Activated CD4-positive, alpha-beta T cell treated with anti-CD3 and anti-CD28 coated beads for 36 hours (primary cell): Measurements from ENCODE around the gene MED17. TPM values are rescaled to one million over a fixed set of nuclear protein-coding genes. Genes with fewer than 3 reads are reported as not detected.
"Not testable (repeated sequence)": the region's sequence is repeated elsewhere in the genome, so short reads cannot be mapped to it uniquely, and the experiment has no call there.

Experiments used
- ATAC-seq: fragments of 200-7000 bp; cut with Tn5 transposase; one replicate; pipeline ENCODE4 v1.10.0; 2021; ENCODE audit warnings: mild to moderate bottlenecking, moderate library complexity
- CTCF ChIA-PET: fragments of 350-600 bp; sonication (Branson Sonifier 250); formaldehyde crosslinking; loops from one replicate; lab custom pipeline; 2021; ENCODE audit warnings: antibody characterized with exemption; lab: Charles Lee
- POLR2A ChIA-PET: fragments of 350-600 bp; sonication (Branson Sonifier 250); formaldehyde crosslinking; loops from one replicate; lab custom pipeline; 2021; ENCODE audit warnings: antibody characterized with exemption, inconsistent platforms; lab: Charles Lee
- DNase-seq: peaks from one replicate; pipeline ENCODE4 v3.0.0-alpha.2; 2020
- H3K27ac Mint-ChIP-seq: one replicate; pipeline ENCODE4 v1.8.0; 2021; ENCODE audit warnings: mixed read lengths
- H3K27me3 Mint-ChIP-seq: one replicate; pipeline ENCODE4 v1.8.0; 2021; ENCODE audit warnings: mixed read lengths
- H3K36me3 Mint-ChIP-seq: one replicate; pipeline ENCODE4 v1.8.0; 2021; ENCODE audit warnings: low read depth, mixed read lengths
- H3K4me1 Mint-ChIP-seq: one replicate; pipeline ENCODE4 v1.8.0; 2021; ENCODE audit warnings: mixed read lengths
- H3K4me3 Mint-ChIP-seq: one replicate; pipeline ENCODE4 v1.8.0; 2021; ENCODE audit warnings: mild to moderate bottlenecking, moderate library complexity, mixed read lengths
- H3K9me3 Mint-ChIP-seq: one replicate; pipeline ENCODE4 v1.8.0; 2021; ENCODE audit warnings: low read depth, mixed read lengths
- intact Hi-C, 2 experiments: fragments of 100-400 bp; cut with DNase I in 1 of 2; cut with micrococcal nuclease in 1 of 2; formaldehyde crosslinking; loops; one replicate each; pipeline versions ENCODE4 v1.14.2 to v1.15.1; 2022 to 2024; cut with DNase I, micrococcal nuclease
- total RNA-seq, 2 experiments: library from RNA; stranded (reverse); gene quantifications; one replicate each; pipeline ENCODE4 v1.2.3, GENCODE V29; 2021

Gene MED17
- total RNA-seq, 2 experiments from 2014 or later = 28.6 to 29.9 TPM

GRCh38 chr11:93757924-93758865 is 25.9 kb upstream of the MED17 start:
- Mint-ChIP-seq H3K4me1 (no peaks in the 10 kb centered on the region), H3K4me3 (no peak overlapping the region), H3K36me3 (peaks cover 32% of the 10 kb centered on the region), H3K27me3 (no peaks in the 10 kb centered on the region), H3K27ac (no peak overlapping the region), H3K9me3 (no peaks in the 10 kb centered on the region)
- intact Hi-C loops = no loop called here
- CTCF ChIA-PET = no interaction called here
- ATAC-seq = no peak
- POLR2A ChIA-PET = no interaction called here
- no peak for DNase-seq

- H3K27ac Mint-ChIP-seq, intact Hi-C loops, DNase-seq, H3K9me3 Mint-ChIP-seq, H3K4me1 Mint-ChIP-seq, POLR2A ChIA-PET, ATAC-seq, H3K4me3 Mint-ChIP-seq, H3K27me3 Mint-ChIP-seq: not testable (repeated sequence)
- CTCF ChIA-PET = interaction anchor here (1.2 kb wide), 1 partner anchor 80 kb away, joined by 3 read pairs; no protein-coding TSS in a partner anchor
- H3K36me3 Mint-ChIP-seq = peaks cover 32% of the 10 kb centered on the region
Measured at GRCh38 chr11:93759123-93759522, 25.0 kb upstream of the MED17 start.

GRCh38 chr11:93761910-93762309 is 22.2 kb upstream of the MED17 start:
- Mint-ChIP-seq H3K4me3 (no peak overlapping the region), H3K27ac (no peak overlapping the region), H3K4me1 (no peaks in the 10 kb centered on the region), H3K9me3 (no peaks in the 10 kb centered on the region), H3K36me3 (peaks cover 30% of the 10 kb centered on the region), H3K27me3 (no peaks in the 10 kb centered on the region)
- CTCF ChIA-PET = no interaction called here
- ATAC-seq = no peak
- POLR2A ChIA-PET = no interaction called here
- no peak for DNase-seq
- intact Hi-C loops = no loop called here

GRCh38 chr11:93765551-93765950 is 18.5 kb upstream of the MED17 start:
- Mint-ChIP-seq H3K9me3 (peaks cover 2% of the 10 kb centered on the region), H3K4me1 (no peaks in the 10 kb centered on the region), H3K27ac (no peak overlapping the region), H3K27me3 (no peaks in the 10 kb centered on the region), H3K36me3 (peaks cover 12% of the 10 kb centered on the region), H3K4me3 (no peak overlapping the region)
- DNase-seq (no peak), ATAC-seq (no peak)
- ChIA-PET CTCF (no interaction called here), POLR2A (interaction anchor here (1.0 kb wide), 1 partner anchor 24 kb away, joined by 5 read pairs; the partner anchor contains the start of gene C11orf54)
- intact Hi-C loops = no loop called here

- H3K36me3 Mint-ChIP-seq = peaks cover 8% of the 10 kb centered on the region
- DNase-seq = no peak
- peaks cover 2% of the 10 kb centered on the region for H3K9me3 Mint-ChIP-seq
- no peak overlapping the region for H3K27ac Mint-ChIP-seq
- intact Hi-C loops = no loop called here
- no peaks in the 10 kb centered on the region for H3K27me3 Mint-ChIP-seq
- CTCF ChIA-PET = interaction anchor here (0.6 kb wide), 1 partner anchor 403 kb away, joined by 3 read pairs; no protein-coding TSS in a partner anchor
- no peak overlapping the region for H3K4me3 Mint-ChIP-seq
- H3K4me1 Mint-ChIP-seq = no peaks in the 10 kb centered on the region
- no peak for ATAC-seq
- POLR2A ChIA-PET = no interaction called here
Measured at GRCh38 chr11:93766504-93766903, 17.6 kb upstream of the MED17 start.

- Mint-ChIP-seq H3K36me3 (peaks cover 8% of the 10 kb centered on the region), H3K4me1 (no peaks in the 10 kb centered on the region), H3K4me3 (no peak overlapping the region), H3K9me3 (peaks cover 2% of the 10 kb centered on the region), H3K27me3 (no peaks in the 10 kb centered on the region), H3K27ac (no peak overlapping the region)
- CTCF ChIA-PET = interaction anchor here (0.6 kb wide), 1 partner anchor 402 kb away, joined by 3 read pairs; no protein-coding TSS in a partner anchor
- intact Hi-C loops = no loop called here
- POLR2A ChIA-PET = no interaction called here
- no peak for ATAC-seq
- DNase-seq = no peak
Measured at GRCh38 chr11:93767018-93767417, 17.1 kb upstream of the MED17 start.

GRCh38 chr11:93770160-93770559 is 13.9 kb upstream of the MED17 start:
- ChIA-PET CTCF (interaction anchor here (0.5 to 1.6 kb wide), 3 partner anchors 14 to 40 kb away, joined by 3 to 4 read pairs (median 3); partner anchors contain the start of gene MED17), POLR2A (no interaction called here)
- no peaks in the 10 kb centered on the region for H3K4me1 Mint-ChIP-seq
- peaks cover 2% of the 10 kb centered on the region for H3K9me3 Mint-ChIP-seq
- H3K27ac Mint-ChIP-seq = no peak overlapping the region
- H3K4me3 Mint-ChIP-seq = no peak overlapping the region
- DNase-seq = no peak
- H3K36me3 Mint-ChIP-seq = peaks cover 8% of the 10 kb centered on the region
- intact Hi-C loops = no loop called here
- no peaks in the 10 kb centered on the region for H3K27me3 Mint-ChIP-seq
- ATAC-seq = no peak

- Mint-ChIP-seq H3K4me1 (no peaks in the 10 kb centered on the region), H3K36me3 (peaks cover 8% of the 10 kb centered on the region), H3K9me3 (peaks cover 2% of the 10 kb centered on the region), H3K27ac (no peak overlapping the region), H3K4me3 (no peak overlapping the region), H3K27me3 (no peaks in the 10 kb centered on the region)
- no peak for ATAC-seq
- DNase-seq = no peak
- ChIA-PET CTCF (interaction anchor here (0.9 kb wide), 1 partner anchor 12 kb away, joined by 4 read pairs; the partner anchor contains the start of gene MED17), POLR2A (no interaction called here)
- intact Hi-C loops = no loop called here
Measured at GRCh38 chr11:93772123-93772522, 12.0 kb upstream of the MED17 start.

- intact Hi-C loops = no loop called here
- Mint-ChIP-seq H3K9me3 (no peaks in the 10 kb centered on the region), H3K27ac (no peak overlapping the region), H3K36me3 (peaks cover 5% of the 10 kb centered on the region), H3K4me3 (no peak overlapping the region), H3K27me3 (no peaks in the 10 kb centered on the region), H3K4me1 (no peaks in the 10 kb centered on the region)
- DNase-seq (no peak), ATAC-seq (no peak)
- ChIA-PET POLR2A (no interaction called here), CTCF (interaction anchor here (0.6 kb wide), 1 partner anchor 17 kb away, joined by 3 read pairs; no protein-coding TSS in a partner anchor)
Measured at GRCh38 chr11:93773045-93773477, 11.0 kb upstream of the MED17 start.

GRCh38 chr11:93773601-93774200 is 10.4 kb upstream of the MED17 start:
- H3K27ac Mint-ChIP-seq = no peak overlapping the region
- no peak overlapping the region for H3K4me3 Mint-ChIP-seq
- intact Hi-C loops = no loop called here
- H3K36me3 Mint-ChIP-seq = peaks cover 7% of the 10 kb centered on the region
- H3K9me3 Mint-ChIP-seq = no peaks in the 10 kb centered on the region
- no peak for ATAC-seq
- no peak for DNase-seq
- ChIA-PET CTCF (no interaction called here), POLR2A (interaction anchor here (0.6 kb wide), 1 partner anchor 22 kb away, joined by 5 read pairs; no protein-coding TSS in a partner anchor)
- no peaks in the 10 kb centered on the region for H3K4me1 Mint-ChIP-seq
- H3K27me3 Mint-ChIP-seq = no peaks in the 10 kb centered on the region

GRCh38 chr11:93774560-93774959 is 9.5 kb upstream of the MED17 start:
- CTCF ChIA-PET, H3K27ac Mint-ChIP-seq, H3K4me3 Mint-ChIP-seq, H3K9me3 Mint-ChIP-seq, H3K27me3 Mint-ChIP-seq, DNase-seq, POLR2A ChIA-PET, ATAC-seq, H3K4me1 Mint-ChIP-seq, intact Hi-C loops, H3K36me3 Mint-ChIP-seq: not testable (repeated sequence)
